HG03442 (cell line): ENCODE measurements around the gene DNASE1.
"Not testable (repeated sequence)": the region's sequence is repeated elsewhere in the genome, so short reads cannot be mapped to it uniquely, and the experiment has no call there.

Source experiments
- ATAC-seq: cut with Tn5 transposase; IDR thresholded peaks from one replicate; pipeline ENCODE4 v1.9.1; 2021; ENCODE audit warnings: mild to moderate bottlenecking, moderate library complexity; ENCODE audit not compliant: unreplicated experiment

Gene DNASE1

GRCh38 chr16:3654249-3654991, at the start of gene DNASE1:
Gene DNASE1, plus strand, starts transcription at chr16:3654691. Its CDS starts 683 bp downstream, at chr16:3655374.
- no peak for ATAC-seq

- no peak for ATAC-seq
Measured at GRCh38 chr16:3606441-3606840, 48.0 kb upstream of the DNASE1 start.

GRCh38 chr16:3607161-3607560, 47.3 kb upstream of the DNASE1 start:
- no peak for ATAC-seq

- no peak for ATAC-seq
Measured at GRCh38 chr16:3607634-3608033, 46.9 kb upstream of the DNASE1 start.

- no peak for ATAC-seq
Measured at GRCh38 chr16:3608069-3608468, 46.4 kb upstream of the DNASE1 start.

GRCh38 chr16:3608976-3609375, 45.5 kb upstream of the DNASE1 start:
- not testable (repeated sequence) for ATAC-seq

GRCh38 chr16:3609895-3610697, 44.4 kb upstream of the DNASE1 start:
- ATAC-seq, result no peak

- no peak for ATAC-seq
Measured at GRCh38 chr16:3610698-3611145, 43.8 kb upstream of the DNASE1 start.

GRCh38 chr16:3611146-3611975, 43.1 kb upstream of the DNASE1 start, which contains the start of gene SLX4:
Gene SLX4, minus strand, starts transcription at chr16:3611606. Its CDS starts 2,642 bp downstream, at chr16:3608964.
- ATAC-seq, result peak; percentile 79

GRCh38 chr16:3612510-3613466, 41.7 kb upstream of the DNASE1 start:
- no peak for ATAC-seq

- no peak for ATAC-seq
Measured at GRCh38 chr16:3618769-3619141, 35.7 kb upstream of the DNASE1 start.

GRCh38 chr16:3623642-3624041, 30.8 kb upstream of the DNASE1 start:
- ATAC-seq, result no peak

- no peak for ATAC-seq
Measured at GRCh38 chr16:3625331-3625730, 29.2 kb upstream of the DNASE1 start.

- no peak for ATAC-seq
Measured at GRCh38 chr16:3625911-3626732, 28.4 kb upstream of the DNASE1 start.

GRCh38 chr16:3637371-3637923, 17.0 kb upstream of the DNASE1 start:
- ATAC-seq, result no peak

- ATAC-seq, result no peak
Measured at GRCh38 chr16:3638916-3639644, 15.4 kb upstream of the DNASE1 start.

GRCh38 chr16:3640207-3640606, 14.3 kb upstream of the DNASE1 start:
- ATAC-seq, result no peak
